ENCODE results near the gene VSIG4.
"Not testable (repeated sequence)": the region's sequence is repeated elsewhere in the genome, so short reads cannot be mapped to it uniquely, and the experiment has no call there.

Gene VSIG4

GRCh38 chrX:66007851-66008250, 32.0 kb downstream of the VSIG4 start:
- no peak for DNase-seq

- DNase-seq: no peak
Measured at GRCh38 chrX:66005830-66006449, 33.9 kb downstream of the VSIG4 start.

GRCh38 chrX:66004928-66005829, 34.7 kb downstream of the VSIG4 start:
- DNase-seq: no peak

GRCh38 chrX:66002824-66003680, 36.8 kb downstream of the VSIG4 start:
- no peak for DNase-seq

GRCh38 chrX:66001596-66001995, 38.3 kb downstream of the VSIG4 start:
- DNase-seq: no peak

GRCh38 chrX:66000628-66001272, 39.1 kb downstream of the VSIG4 start:
- DNase-seq: no peak

- DNase-seq: no peak
Measured at GRCh38 chrX:66000178-66000577, 39.7 kb downstream of the VSIG4 start.

GRCh38 chrX:65999563-66000148, 40.2 kb downstream of the VSIG4 start:
- DNase-seq: no peak

GRCh38 chrX:65999029-65999562, 40.8 kb downstream of the VSIG4 start:
- no peak for DNase-seq

GRCh38 chrX:65997978-65998717, 41.7 kb downstream of the VSIG4 start:
- no peak for DNase-seq

GRCh38 chrX:65994519-65995506, 45.1 kb downstream of the VSIG4 start:
- no peak for DNase-seq

- no peak for DNase-seq
Measured at GRCh38 chrX:65993915-65994460, 45.9 kb downstream of the VSIG4 start.

GRCh38 chrX:65993332-65993731, 46.5 kb downstream of the VSIG4 start:
- no peak for DNase-seq

- no peak for DNase-seq
Measured at GRCh38 chrX:65990702-65991101, 49.2 kb downstream of the VSIG4 start.

- no peak for DNase-seq
Measured at GRCh38 chrX:65987811-65988210, 52.1 kb downstream of the VSIG4 start.

- DNase-seq: peak; percentile 17
Measured at GRCh38 chrX:65985922-65986588, 53.8 kb downstream of the VSIG4 start.

- no peak for DNase-seq
Measured at GRCh38 chrX:65985211-65985610, 54.7 kb downstream of the VSIG4 start.

- DNase-seq: not testable (repeated sequence)
Measured at GRCh38 chrX:65977161-65977560, 62.7 kb downstream of the VSIG4 start.

- no peak for DNase-seq
Measured at GRCh38 chrX:65976161-65976560, 63.7 kb downstream of the VSIG4 start.
